HG03097 (cell line): ENCODE results near the gene PNLDC1.
"Not testable (repeated sequence)": the region's sequence is repeated elsewhere in the genome, so short reads cannot be mapped to it uniquely, and the experiment has no call there.

ENCODE experiments used
- ATAC-seq: cut with Tn5 transposase; IDR thresholded peaks from one replicate; pipeline ENCODE4 v1.9.1; 2021; ENCODE audit not compliant: unreplicated experiment, low FRiP score

Gene PNLDC1

DNA sequence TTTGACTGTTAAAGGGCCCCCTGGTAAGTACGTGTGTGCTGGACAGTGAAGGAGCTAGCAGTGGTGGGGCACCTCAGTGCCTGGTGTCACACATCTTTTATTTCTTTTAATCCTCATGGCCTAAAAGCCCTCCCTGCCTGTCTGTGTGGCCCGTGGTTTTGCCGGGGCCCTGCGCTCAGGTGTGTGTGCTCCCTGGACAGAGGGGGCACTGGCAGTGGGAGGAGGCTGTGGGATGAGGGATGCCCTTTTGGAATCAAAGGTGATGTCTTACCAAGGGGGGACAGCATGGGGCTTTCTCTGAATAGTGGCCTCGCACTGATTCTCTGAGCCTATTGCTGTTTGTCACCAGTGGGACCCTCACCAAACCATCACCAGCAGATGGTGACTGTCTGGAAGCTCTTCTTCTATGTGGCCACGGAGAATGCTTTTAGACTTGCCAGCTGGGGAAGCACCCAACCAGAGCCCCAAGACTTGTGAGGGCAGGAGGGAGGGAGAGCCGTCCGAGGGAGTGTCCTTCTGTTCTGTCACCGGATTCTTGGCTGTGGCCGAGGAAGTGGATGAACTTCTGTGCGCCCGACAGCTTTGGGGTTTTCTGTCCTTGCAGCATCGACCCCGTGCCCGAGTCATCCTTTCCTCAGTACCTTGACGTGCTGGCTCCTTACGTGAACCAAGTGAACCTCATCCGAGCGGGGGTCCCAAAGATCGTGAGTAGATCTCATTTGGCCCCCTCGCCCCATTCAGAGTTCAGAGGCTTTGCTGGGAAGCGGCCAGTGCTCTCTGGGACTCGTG lies 18.1 kb downstream of the PNLDC1 start:
- no peak for ATAC-seq

DNA sequence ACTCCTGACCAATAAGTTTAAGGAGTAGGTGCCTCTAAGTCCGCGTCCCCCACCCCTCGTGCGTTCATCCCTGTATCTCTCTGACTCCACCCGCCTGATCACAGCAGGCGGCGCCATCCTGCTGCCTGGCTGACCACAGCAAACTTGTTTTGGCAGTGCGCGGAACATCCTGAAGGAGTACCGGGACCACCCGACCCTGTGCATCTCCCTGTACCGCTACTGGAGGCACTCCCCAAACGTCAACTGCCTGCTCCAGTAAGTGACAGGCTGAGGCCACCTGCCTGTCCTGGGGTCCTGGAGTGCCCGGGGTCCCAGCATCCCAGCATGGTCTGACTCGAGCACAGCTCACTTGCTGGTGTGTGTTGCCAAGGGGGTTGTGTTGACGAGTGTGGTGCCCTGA lies 19.0 kb downstream of the PNLDC1 start:
- ATAC-seq, result no peak

GRCh38 chr6:159819932-159820640 lies 20.0 kb downstream of the PNLDC1 start:
- no peak for ATAC-seq

DNA sequence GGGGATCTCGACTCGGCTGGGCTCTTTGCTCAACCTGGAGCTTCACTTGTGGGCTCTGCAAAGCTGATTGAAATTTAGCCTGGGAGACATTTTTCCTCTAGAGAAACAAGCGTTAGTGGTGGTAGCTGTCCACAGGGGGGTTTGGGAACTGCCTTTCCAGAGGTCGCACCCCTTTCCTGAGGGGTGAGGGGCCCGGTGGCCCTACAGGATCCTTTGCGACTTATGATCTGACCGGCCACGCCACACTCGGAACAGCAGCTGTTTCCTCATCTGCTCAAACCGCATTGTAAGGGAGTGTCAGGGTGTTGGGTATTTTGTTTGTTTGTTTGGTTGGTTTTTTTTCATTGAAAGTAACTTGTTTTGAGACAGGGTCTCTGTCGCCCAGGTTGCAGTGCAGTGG lies 21.0 kb downstream of the PNLDC1 start:
- ATAC-seq, result no peak

- no peak for ATAC-seq
Observed at GRCh38 chr6:159821726-159822125, 21.6 kb downstream of the PNLDC1 start.

DNA sequence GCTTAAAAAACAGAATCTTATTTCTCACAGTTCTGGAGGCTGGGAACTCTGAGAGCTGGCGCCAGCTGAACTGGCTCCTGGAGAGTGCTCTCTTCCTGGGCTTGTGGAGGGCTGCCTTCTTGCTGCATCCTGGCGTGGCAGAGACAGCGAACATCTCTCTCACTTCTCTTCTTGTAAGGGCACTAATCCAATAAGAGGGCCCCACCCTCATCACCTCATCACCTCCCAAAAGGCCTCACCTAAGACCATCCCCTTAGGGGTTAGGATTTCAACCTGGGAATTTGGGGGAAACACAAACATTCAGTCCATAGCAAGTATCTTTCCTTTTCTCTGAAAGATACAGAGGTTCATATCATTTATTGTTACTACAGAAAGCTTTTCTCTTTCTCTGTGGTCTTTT lies 23.9 kb downstream of the PNLDC1 start:
- no peak for ATAC-seq

DNA sequence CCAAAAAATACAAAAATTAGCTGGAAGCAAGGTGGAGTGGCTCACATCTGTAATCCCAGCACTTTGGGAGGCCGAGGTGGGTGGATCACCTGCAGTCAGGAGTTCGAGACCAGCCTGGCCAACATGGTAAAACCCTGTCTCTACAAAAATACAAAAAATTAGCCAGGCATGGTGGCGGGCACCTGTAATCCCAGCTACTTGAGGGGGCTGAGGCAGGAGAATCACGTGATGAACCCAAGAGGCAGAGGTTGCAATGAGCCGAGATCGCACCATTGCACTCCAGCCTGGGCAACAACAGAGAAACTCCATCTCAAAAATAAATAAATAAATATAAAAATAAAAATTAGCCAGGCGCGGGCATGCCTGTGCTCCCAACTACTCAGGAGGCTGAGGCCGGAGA lies 24.6 kb downstream of the PNLDC1 start:
- ATAC-seq, result not testable (repeated sequence)

GRCh38 chr6:159826004-159826403 lies 25.9 kb downstream of the PNLDC1 start:
- no peak for ATAC-seq

DNA sequence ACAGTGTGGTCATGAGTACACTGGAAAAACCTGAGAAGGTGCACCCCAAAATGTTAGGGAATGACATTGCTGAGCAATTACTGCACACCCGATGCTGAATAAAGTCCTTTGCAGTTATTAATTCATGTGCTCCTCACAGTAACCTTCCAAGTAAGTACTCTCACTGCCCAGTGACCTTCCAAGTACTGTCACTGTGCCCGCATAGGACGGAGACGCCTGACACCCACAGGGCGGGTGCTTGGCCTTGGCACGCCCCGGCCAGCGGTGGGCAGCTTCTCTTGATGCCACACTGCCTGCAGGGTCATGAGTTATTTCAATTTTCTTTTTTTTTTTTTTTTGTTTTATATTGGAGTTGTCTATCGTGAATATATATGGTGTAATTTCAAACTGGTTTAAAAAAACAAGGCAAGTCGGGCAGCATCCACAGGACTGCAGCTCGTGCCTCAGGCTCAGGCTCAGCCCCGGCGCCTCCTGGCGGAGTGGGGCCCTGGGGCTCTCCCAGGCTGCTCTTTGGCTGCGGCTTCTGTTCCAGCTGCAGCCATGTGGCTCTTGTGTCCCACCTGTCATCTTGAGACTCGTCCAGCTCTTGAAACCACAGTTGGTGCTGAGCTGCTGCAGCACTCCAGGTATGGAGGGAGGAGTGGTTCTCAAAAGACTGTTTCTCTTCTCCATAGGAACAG lies 27.0 kb downstream of the PNLDC1 start:
- ATAC-seq, result no peak

DNA sequence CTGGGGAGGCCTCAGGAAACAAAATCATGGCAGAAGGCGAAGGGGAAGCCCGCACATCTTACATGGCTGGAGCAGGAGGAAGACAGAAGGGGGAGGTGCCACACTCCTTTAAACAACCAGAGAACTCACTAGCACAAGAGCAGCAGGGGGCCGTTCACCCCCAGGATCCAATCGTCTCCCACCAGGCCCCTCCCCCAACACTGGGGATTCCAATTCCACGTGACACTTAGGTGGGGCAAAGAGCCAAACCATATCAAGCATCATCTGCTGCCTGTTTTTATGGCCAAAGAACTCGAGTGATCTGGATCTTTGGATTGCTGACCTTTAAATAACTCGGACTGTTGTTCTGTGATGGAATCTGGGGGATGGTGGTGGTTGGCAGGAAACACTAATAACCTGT lies 28.0 kb downstream of the PNLDC1 start:
- ATAC-seq, result no peak

GRCh38 chr6:159829526-159829925 lies 29.4 kb downstream of the PNLDC1 start:
- ATAC-seq, result no peak

- ATAC-seq, result no peak
Observed at GRCh38 chr6:159830501-159831372, 30.7 kb downstream of the PNLDC1 start.

- no peak for ATAC-seq
Observed at GRCh38 chr6:159831373-159831679, 31.2 kb downstream of the PNLDC1 start.

DNA sequence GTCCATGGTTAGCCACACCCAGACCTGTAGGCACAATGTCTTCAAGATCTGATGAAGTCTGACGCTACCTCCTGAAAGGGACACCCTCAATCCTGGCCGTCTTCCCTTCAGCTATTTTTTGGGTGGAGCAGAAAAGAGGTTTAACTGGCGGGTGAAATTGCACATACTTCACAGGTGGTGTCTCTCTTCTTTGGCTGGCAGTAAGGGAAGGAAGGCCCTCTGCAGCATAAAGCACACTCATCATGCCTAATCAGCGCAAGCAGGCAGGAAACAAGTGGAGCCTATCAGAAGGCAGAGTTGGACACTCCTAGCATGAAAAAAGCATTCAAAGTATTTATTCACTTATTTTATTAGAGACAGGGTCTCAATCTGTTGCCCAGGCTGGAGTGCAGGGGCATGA lies 32.9 kb downstream of the PNLDC1 start:
- no peak for ATAC-seq

DNA sequence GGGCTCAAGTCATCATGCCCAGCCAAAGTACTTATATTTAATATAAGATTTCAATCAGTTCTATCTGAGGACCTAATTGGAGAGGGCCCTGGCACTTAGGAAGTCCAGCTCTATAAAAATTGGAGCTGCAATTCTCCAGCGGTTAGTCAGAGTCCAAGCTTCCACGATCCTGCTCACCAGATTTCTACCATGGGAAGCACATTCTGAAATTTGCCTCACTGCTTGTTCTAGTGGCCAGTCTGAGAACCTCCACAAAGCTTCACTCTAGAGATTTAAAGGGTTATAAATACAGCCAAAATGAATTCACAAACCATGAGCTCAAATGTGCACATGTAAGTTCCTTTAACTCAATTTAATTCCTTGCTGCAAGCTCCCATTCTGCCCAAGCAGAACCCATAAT lies 33.5 kb downstream of the PNLDC1 start:
- ATAC-seq, result no peak

DNA sequence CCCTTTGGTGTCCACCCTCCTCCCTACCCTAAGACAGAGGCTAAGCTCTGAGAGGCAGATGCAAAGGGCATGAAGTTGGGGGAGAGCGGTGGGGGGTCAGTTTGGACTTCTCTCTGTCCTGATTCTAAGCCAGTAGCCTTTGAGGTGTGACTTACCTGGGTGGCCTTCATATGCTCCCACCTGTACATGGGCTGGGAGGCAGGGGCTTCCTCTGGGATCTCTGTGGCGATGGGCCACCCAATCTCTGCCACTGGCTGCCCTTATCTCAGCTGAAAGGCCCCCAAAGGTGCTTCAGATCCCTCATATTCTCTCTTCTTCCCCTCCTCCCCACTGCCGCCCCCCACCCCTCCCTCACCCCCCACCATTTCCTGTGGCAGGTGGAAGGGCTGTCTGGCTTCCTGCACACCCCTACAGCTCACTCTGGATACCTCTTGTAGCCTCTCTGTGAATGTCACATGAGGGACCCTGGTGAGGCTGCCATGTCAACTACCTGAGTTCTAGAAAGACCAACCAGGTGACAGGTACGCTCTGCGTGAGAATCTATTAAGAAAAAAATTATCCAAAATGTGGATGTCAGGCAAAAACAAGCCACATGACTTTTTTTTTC lies 34.0 kb downstream of the PNLDC1 start:
- ATAC-seq, result no peak

DNA sequence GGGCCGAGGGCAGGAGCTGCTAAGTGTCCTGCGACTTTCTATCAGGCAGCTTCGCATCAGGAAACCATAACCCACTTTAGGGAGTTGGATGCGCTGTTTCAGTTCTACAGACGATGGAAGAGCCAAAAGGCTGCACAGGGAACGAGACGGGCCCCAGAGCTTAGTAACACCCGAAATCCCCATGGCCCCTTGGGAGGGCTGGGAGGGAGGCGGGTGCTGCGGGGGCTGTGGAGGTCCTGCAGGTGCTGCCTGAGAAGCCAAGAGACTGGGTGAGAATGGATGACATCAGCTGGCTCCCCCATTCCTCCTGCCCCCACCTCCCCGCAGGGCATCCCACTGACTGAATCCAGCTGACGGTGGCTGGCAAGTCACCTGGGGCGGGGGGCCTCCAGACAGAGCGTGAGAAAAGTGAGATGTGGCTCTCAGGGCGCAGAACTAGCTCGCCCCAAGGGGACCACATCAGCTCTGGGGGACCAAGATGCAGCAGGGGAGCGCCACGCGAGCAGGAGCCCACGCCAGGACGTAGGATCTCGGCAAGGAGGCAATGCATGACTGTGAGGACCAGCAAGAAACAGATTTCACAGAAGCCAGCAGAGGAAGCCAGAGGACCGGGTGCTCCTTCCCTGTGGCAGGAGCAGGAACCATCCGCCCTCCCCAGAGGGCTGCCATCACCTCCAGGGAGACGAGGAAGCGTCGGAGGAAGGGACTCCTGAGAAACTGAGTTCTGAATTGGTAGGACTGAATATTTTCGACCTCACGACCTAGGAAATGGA lies 36.8 kb downstream of the PNLDC1 start:
- ATAC-seq, result no peak

DNA sequence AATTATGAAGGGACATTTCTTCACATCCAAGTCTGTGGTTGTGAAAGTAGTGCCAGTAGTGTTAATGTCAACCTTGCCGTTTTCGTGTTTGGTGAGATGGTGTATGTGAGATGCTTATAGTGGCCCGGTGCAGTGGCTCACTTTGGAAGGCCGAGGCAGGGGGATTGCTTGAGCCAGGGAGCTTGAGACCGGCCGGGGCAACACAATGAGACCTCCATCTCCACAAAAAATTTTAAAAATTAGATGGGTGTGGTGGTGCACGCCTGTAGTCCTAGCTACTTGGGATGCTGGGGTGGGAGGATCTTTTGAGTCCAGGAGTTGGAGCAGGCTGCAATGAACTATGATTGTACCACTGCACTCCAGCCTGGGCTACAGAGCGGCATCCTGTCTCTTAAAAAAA lies 37.4 kb downstream of the PNLDC1 start:
- ATAC-seq, result no peak

DNA sequence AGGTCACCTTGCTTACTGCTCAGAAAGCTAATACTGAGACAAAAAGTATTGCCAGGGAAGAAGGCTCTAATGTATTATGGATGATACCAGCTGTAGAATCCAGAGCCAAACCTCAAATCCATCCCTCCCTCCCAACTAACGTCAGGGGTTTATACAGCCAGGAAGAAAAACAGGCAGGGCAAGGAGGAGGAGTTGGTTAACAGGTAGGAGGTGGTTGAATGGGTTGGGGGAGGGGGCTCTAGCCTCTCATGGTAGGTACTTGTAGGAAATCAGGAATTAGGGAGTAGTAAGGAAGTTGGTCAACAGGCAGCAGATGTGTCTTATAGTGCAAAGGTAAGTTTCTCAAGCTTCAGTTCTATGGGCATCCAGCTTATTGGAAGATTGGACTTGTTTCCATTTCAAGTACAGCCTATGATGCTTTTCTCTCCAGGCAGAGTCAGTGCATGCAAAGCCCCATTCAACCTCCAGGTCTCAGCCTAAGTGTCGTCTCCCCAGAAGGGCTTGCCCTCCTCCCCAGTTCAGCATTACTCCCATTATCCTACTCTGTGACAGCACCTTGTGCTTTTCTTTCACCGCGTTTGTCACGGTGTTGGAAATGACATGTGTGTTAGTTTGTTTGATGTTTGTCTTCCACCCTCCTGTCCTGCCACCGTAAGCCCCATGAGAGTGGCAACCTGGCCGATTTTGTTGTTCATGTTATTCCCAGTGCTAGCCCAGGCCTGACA lies 38.1 kb downstream of the PNLDC1 start:
- ATAC-seq, result no peak
